GM12874 (cell line): ENCODE data around the gene CACNG4.

Source experiments
- CTCF ChIP-seq: IDR thresholded peaks from 2 replicates; pipeline ENCODE4 v1.5.1; 2011; ENCODE audit warnings: low read depth, mild to moderate bottlenecking, control low read depth, low read length, moderate library complexity; ENCODE audit not compliant: insufficient read depth

The CACNG4 gene

DNA sequence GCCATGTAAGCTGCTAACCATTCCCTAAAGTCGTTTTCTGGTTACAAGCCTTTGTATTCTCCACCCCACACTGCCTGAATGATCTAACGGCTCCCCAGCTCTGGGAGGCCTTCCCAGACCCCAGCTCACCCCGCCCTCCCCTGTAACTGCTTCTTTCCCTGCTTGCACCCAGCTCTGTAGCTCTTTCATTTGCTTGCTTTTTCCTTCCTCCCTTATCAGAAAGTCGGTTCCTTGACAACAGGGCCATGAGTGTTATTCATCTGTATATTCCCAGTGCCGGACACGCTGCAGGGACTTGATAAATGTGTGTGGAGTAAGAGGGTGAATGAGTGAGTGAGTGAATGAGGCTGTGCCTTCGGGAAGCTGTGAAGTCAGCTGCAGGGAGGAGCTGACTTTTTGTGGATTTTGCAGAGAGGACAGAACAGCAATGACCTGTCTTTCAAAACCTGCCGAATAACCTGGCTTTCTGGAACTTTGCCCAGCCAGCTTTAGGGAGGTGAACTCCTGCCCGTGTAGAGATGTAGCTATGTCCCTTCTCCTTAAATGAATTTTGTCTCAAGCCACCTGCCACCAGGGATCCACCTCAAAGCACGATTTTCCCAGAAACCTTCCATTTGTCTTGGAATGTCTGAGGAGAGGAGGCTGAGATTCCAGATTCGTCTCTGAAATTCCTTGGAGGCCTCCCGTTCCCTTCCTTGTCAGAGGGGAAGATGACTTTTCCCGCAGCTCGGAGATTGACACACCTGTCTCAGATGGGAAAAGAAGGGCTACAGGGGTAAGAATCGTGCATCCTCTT lies 20.0 kb upstream of the CACNG4 start:
- no peak for TF ChIP-seq CTCF

- TF ChIP-seq CTCF: no peak
Observed at GRCh38 chr17:66945147-66945835, 19.2 kb upstream of the CACNG4 start.

DNA sequence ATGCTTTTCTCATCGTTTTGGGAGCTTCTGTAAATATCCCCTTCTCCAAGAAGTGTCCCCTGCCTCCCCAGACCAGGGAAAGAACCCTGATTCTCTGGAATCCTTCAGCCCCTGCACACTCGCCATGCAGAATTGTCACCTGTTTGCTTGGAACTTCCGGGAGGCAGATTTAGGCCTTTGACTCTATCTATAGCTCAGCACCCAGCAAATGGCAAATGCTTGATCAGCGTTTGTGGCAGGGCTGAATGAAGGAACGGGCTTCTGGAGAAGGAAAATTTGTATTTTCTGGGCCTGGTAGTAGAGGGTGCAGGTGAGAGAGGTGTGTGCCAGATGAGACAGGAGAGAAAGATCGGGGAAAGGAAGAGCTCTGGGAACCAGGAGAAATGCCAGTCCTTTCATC lies 18.3 kb upstream of the CACNG4 start:
- no peak for TF ChIP-seq CTCF

DNA sequence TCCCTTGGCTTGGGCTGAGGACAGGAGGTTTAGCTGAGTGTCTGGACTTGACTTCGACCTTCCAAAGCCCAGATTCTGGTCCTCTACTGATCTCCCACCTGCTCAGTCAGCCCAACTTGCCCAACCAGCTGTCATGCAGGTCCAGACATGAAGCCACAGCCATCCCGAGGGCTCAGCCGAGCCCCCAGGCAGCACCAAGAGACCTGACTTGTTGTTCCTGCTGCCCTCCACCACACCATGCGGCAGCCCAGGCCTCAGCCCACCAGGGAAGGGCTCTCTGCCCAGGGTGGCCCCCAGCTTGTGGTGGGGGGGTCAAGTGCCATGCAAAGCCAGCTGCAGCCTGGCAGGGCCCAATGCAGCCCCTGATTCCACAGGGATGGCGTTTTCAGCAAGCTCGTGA lies 17.2 kb upstream of the CACNG4 start:
- TF ChIP-seq CTCF: no peak

DNA sequence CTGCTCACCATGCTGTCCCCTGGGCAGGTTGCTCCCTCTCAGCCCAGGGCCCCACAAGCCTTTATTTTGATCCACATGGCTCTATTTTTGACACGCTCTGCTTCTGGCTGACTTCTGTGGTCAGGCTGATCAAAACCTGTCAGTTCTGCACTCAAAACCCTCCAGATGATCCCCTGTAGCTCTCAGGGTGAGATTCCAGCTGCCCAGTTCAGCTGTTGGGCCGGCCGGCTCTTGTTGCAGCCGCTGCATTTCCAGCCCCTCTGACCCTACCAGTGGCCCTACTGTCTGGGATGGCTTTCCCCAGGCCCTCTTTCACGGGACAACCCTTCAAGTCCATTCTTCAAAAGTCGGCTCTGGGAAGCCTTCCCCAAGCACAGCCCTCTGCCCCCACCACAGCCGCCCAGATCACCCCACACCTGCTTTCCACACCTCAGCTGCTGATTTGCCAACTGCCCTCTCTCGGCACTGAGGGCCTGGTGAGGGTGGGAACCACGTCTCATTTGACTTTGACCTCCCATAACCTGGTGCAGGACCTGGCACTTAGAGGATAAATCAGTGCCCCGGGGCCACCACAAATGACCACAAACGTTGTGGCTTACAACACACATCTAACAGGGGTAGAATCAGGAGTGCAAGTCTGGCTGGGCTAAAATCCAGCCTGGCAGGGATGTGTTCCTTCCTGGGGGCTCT lies 16.3 kb upstream of the CACNG4 start:
- TF ChIP-seq CTCF: no peak

DNA sequence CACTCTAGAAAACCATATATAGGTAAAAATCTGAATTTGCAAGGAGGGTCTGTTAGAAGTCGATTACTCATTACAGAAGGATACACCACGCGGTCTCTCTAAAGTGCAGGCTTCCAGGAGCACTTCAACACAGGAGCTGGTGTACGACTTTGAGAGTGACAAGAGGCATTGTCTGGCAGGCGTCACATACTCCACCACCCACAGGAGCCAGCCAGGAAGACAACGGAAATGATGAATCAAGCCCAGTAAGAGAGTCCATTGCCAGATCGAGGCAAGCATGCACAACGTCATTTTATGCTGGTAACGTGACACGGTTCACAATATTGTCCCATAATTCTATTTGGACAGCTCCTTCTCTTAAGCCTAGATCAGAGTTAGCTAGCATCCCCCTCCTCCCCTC lies 15.0 kb upstream of the CACNG4 start:
- TF ChIP-seq CTCF: no peak

- no peak for TF ChIP-seq CTCF
Observed at GRCh38 chr17:66950325-66950724, 14.2 kb upstream of the CACNG4 start.
